GM19099 (cell line): ENCODE measurements around the gene PDYN.

Experiments
- POLR2A ChIP-seq: IDR thresholded peaks from 3 replicates; pipeline ENCODE4 v1.6.1; 2011; ENCODE audit warnings: low read depth; ENCODE audit not compliant: insufficient read length; ENCODE audit errors: extremely low read depth

The PDYN gene

GRCh38 chr20:1968964-1969363 is 24.9 kb downstream of the PDYN start:
- no peak for TF ChIP-seq POLR2A

- TF ChIP-seq POLR2A: no peak
Measured at GRCh38 chr20:1965520-1966351, 28.1 kb downstream of the PDYN start.

- no peak for TF ChIP-seq POLR2A
Measured at GRCh38 chr20:1964659-1965405, 29.0 kb downstream of the PDYN start.

GRCh38 chr20:1964061-1964460 is 29.8 kb downstream of the PDYN start:
- no peak for TF ChIP-seq POLR2A

GRCh38 chr20:1961374-1961773 is 32.5 kb downstream of the PDYN start:
- TF ChIP-seq POLR2A: no peak

GRCh38 chr20:1959156-1959555 is 34.7 kb downstream of the PDYN start:
- TF ChIP-seq POLR2A: no peak

- TF ChIP-seq POLR2A: no peak
Measured at GRCh38 chr20:1958426-1958825, 35.4 kb downstream of the PDYN start.

- TF ChIP-seq POLR2A: no peak
Measured at GRCh38 chr20:1955217-1955616, 38.6 kb downstream of the PDYN start.

- TF ChIP-seq POLR2A: no peak
Measured at GRCh38 chr20:1953621-1954020, 40.2 kb downstream of the PDYN start.

GRCh38 chr20:1952737-1953530 is 40.9 kb downstream of the PDYN start:
- TF ChIP-seq POLR2A: no peak

GRCh38 chr20:1951436-1952115 is 42.3 kb downstream of the PDYN start:
- TF ChIP-seq POLR2A: no peak

- no peak for TF ChIP-seq POLR2A
Measured at GRCh38 chr20:1950836-1951235, 43.0 kb downstream of the PDYN start.

- TF ChIP-seq POLR2A: no peak
Measured at GRCh38 chr20:1949347-1950100, 44.3 kb downstream of the PDYN start.

GRCh38 chr20:1947535-1947846 is 46.4 kb downstream of the PDYN start:
- TF ChIP-seq POLR2A: no peak
